HL-60 (cell line): ENCODE results near the gene ZNF460.

Experiments
- DNase-seq, 2 experiments: peaks; one replicate each; pipeline ENCODE4 v3.0.0-alpha.2; 2010 to 2020; ENCODE audit warnings: low read depth in 1 of 2, low spot score in 1 of 2
- H3K27ac ChIP-seq: fragments of 250-450 bp; sonication (Bioruptor Pico); replicated peaks from 2 replicates; pipeline ENCODE4 v1.5.1; 2020; ENCODE audit warnings: mild to moderate bottlenecking, moderate library complexity
- H3K27me3 ChIP-seq: fragments of 250-450 bp; sonication (Bioruptor Pico); 2 replicates; pipeline ENCODE4 v1.5.1; 2021; ENCODE audit warnings: mild to moderate bottlenecking, moderate library complexity; ENCODE audit not compliant: insufficient read depth, poor library complexity, severe bottlenecking
- H3K4me3 ChIP-seq: replicated peaks from 2 replicates; pipeline ENCODE4 v1.5.1; 2011; ENCODE audit warnings: mild to moderate bottlenecking, control low read depth, low read length; ENCODE audit not compliant: insufficient read depth
- CTCF ChIP-seq: IDR thresholded peaks from one replicate; pipeline ENCODE4 v1.5.1; 2011; ENCODE audit warnings: low read length, control low read depth, inconsistent platforms; ENCODE audit not compliant: insufficient read depth
- GABPA ChIP-seq: IDR thresholded peaks from 2 replicates; pipeline ENCODE4 v1.6.1; 2012; ENCODE audit warnings: low read depth
- POLR2AphosphoS5 ChIP-seq: IDR thresholded peaks from 2 replicates; pipeline ENCODE4 v1.6.1; 2012; ENCODE audit warnings: low read depth
- REST ChIP-seq: IDR thresholded peaks from 2 replicates; pipeline ENCODE4 v1.6.1; 2012; ENCODE audit warnings: low read depth; ENCODE audit not compliant: insufficient replicate concordance
- SPI1 ChIP-seq: IDR thresholded peaks from 2 replicates; pipeline ENCODE4 v1.6.1; 2012; ENCODE audit warnings: low read depth, mild to moderate bottlenecking, borderline replicate concordance

ZNF460 gene

GRCh38 chr19:57239982-57240310 lies 40.3 kb upstream of the ZNF460 start:
- Histone ChIP-seq H3K27me3 (no peaks in the 10 kb centered on the region), H3K4me3 (peak overlapping the region; percentile 99), H3K27ac (peak overlapping the region; percentile 78)
- DNase-seq, result no peak
- TF ChIP-seq SPI1, result no peak
- no peak for TF ChIP-seq GABPA
- no peak for TF ChIP-seq REST
- TF ChIP-seq POLR2AphosphoS5, result no peak
- no peak for TF ChIP-seq CTCF

- H3K27ac ChIP-seq, result peak within 1 kb of the TSS; percentile 78
- no peaks in the 10 kb centered on the region for H3K27me3 ChIP-seq
- no peak for TF ChIP-seq SPI1
- peak; percentile 95 for TF ChIP-seq GABPA
- DNase-seq, result peak; percentile 84 to 95
- peak within 1 kb of the TSS; percentile 99 for H3K4me3 ChIP-seq
Measured at GRCh38 chr19:57240311-57241090, 39.8 kb upstream of the ZNF460 start, which contains the start of gene ZNF805. Gene ZNF805, plus strand, starts transcription at chr19:57240632. Its CDS starts 260 bp downstream, at chr19:57240892.

GRCh38 chr19:57241176-57241575 lies 39.1 kb upstream of the ZNF460 start:
- H3K27me3 ChIP-seq, result no peaks in the 10 kb centered on the region
- TF ChIP-seq SPI1, result no peak
- no peak for TF ChIP-seq POLR2AphosphoS5
- peak; percentile 10 for TF ChIP-seq REST
- no peak for TF ChIP-seq CTCF
- TF ChIP-seq GABPA, result no peak
- peak in 1 of 2 experiments; percentile 7 for DNase-seq
- H3K27ac ChIP-seq, result peak overlapping the region; percentile 78
- peak overlapping the region; percentile 99 for H3K4me3 ChIP-seq

GRCh38 chr19:57242821-57243220 lies 37.5 kb upstream of the ZNF460 start:
- Histone ChIP-seq H3K27ac (no peak overlapping the region), H3K4me3 (no peak overlapping the region)

More at GRCh38 chr19:57242821-57243220, 37.5 kb upstream of the ZNF460 start:
- no peak for DNase-seq
- H3K27me3 ChIP-seq, result no peaks in the 10 kb centered on the region
- TF ChIP-seq CTCF (no peak), SPI1 (no peak), POLR2AphosphoS5 (no peak), REST (no peak), GABPA (no peak)
